ENCODE measurements around the gene ZFP28.
A peak's percentile ranks its signal among the peaks of the same experiment; 100 is the strongest.

Gene ZFP28

DNA sequence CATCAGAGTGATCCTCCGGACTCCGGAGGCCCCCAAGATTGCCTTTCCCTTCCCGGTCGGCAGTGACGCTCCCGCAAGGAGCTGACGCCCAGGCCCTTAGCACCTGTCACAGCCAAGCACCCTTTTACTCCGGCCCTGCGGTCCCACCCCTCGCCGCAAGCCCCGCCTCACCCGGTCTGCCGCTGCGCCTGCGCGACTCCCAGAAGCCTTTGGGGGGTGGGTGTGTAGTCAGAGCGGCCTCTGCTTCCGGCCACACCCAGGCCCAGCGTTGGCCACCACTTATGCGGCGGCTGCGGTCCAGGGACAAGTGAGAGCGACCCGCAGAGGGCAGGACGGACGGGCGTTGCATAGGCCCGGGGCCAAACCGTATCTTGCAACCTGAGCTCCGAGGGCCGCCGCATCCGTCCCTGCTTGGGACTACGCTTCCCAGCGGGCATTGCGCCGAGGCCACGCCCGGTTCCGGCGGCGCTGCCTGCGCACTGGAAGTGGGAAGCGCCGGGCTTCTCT lies 441 bp upstream of the ZFP28 start:
- peak; percentile 68 for DNase-seq (ENCODE audit: low read depth, low spot score)
- Histone ChIP-seq H3K27me3 (ENCODE audit: insufficient read depth, insufficient read length) (no peaks in the 10 kb centered on the region), H3K9ac (ENCODE audit: insufficient read length, low read depth) (peak overlapping the region; percentile 81), H3K36me3 (ENCODE audit: insufficient read depth, insufficient read length, low read length) (peaks cover 22% of the 10 kb centered on the region), H3K4me3 (ENCODE audit: insufficient read length, low read depth) (peak overlapping the region; percentile 67), H3K9me3 (ENCODE audit: insufficient read depth, low read length) (peaks cover 31% of the 10 kb centered on the region), H3K4me1 (ENCODE audit: insufficient read depth, insufficient read length) (no peaks in the 10 kb centered on the region)
- TF ChIP-seq SUZ12 (IDR thresholded peaks at IDR 0.05; ENCODE audit: extremely low read depth, insufficient read depth, insufficient read length) (no peak), ZNF274 (IDR thresholded peaks at IDR 0.05; ENCODE audit: low read depth, low read length) (no peak), YY1 (IDR thresholded peaks at IDR 0.05; ENCODE audit: insufficient read depth, insufficient read length) (no peak)

GRCh38 chr19:56543776-56544175 lies 5.0 kb downstream of the ZFP28 start:
- H3K36me3 ChIP-seq (ENCODE audit: insufficient read depth, insufficient read length, low read length): peaks cover 51% of the 10 kb centered on the region
- DNase-seq (ENCODE audit: low read depth, low spot score): no peak
- TF ChIP-seq SUZ12 (IDR thresholded peaks at IDR 0.05; ENCODE audit: extremely low read depth, insufficient read depth, insufficient read length): no peak
- peaks cover 21% of the 10 kb centered on the region; the same call in 1 of the 2 replicates for H3K9me3 ChIP-seq (ENCODE audit: insufficient read depth, low read length)
- H3K27me3 ChIP-seq (ENCODE audit: insufficient read depth, insufficient read length): no peaks in the 10 kb centered on the region
- H3K9ac ChIP-seq (ENCODE audit: insufficient read length, low read depth): no peak overlapping the region
- H3K4me1 ChIP-seq (ENCODE audit: insufficient read depth, insufficient read length): no peaks in the 10 kb centered on the region
- no peak overlapping the region for H3K4me3 ChIP-seq (ENCODE audit: insufficient read length, low read depth)

GRCh38 chr19:56547535-56547934 lies 8.8 kb downstream of the ZFP28 start:
- Histone ChIP-seq H3K9me3 (ENCODE audit: insufficient read depth, low read length) (peaks cover 29% of the 10 kb centered on the region), H3K9ac (ENCODE audit: insufficient read length, low read depth) (no peak overlapping the region), H3K27me3 (ENCODE audit: insufficient read depth, insufficient read length) (no peaks in the 10 kb centered on the region), H3K36me3 (ENCODE audit: insufficient read depth, insufficient read length, low read length) (peaks cover 65% of the 10 kb centered on the region), H3K4me1 (ENCODE audit: insufficient read depth, insufficient read length) (no peaks in the 10 kb centered on the region), H3K4me3 (ENCODE audit: insufficient read length, low read depth) (no peak overlapping the region)
- TF ChIP-seq YY1 (IDR thresholded peaks at IDR 0.05; ENCODE audit: insufficient read depth, insufficient read length) (no peak), ZNF274 (IDR thresholded peaks at IDR 0.05; ENCODE audit: low read depth, low read length) (no peak), SUZ12 (IDR thresholded peaks at IDR 0.05; ENCODE audit: extremely low read depth, insufficient read depth, insufficient read length) (no peak)
- DNase-seq (ENCODE audit: low read depth, low spot score): no peak

- Histone ChIP-seq H3K4me1 (ENCODE audit: insufficient read depth, insufficient read length) (no peaks in the 10 kb centered on the region), H3K9ac (ENCODE audit: insufficient read length, low read depth) (no peak overlapping the region), H3K36me3 (ENCODE audit: insufficient read depth, insufficient read length, low read length) (peaks cover 48% of the 10 kb centered on the region), H3K27me3 (ENCODE audit: insufficient read depth, insufficient read length) (no peaks in the 10 kb centered on the region), H3K4me3 (ENCODE audit: insufficient read length, low read depth) (no peak overlapping the region), H3K9me3 (ENCODE audit: insufficient read depth, low read length) (peaks cover 58% of the 10 kb centered on the region)
- no peak for DNase-seq (ENCODE audit: low read depth, low spot score)
- no peak for TF ChIP-seq YY1 (IDR thresholded peaks at IDR 0.05; ENCODE audit: insufficient read depth, insufficient read length)
- TF ChIP-seq ZNF274 (IDR thresholded peaks at IDR 0.05; ENCODE audit: low read depth, low read length): peak; percentile 68
Measured at GRCh38 chr19:56554272-56554869, 15.6 kb downstream of the ZFP28 start.

DNA sequence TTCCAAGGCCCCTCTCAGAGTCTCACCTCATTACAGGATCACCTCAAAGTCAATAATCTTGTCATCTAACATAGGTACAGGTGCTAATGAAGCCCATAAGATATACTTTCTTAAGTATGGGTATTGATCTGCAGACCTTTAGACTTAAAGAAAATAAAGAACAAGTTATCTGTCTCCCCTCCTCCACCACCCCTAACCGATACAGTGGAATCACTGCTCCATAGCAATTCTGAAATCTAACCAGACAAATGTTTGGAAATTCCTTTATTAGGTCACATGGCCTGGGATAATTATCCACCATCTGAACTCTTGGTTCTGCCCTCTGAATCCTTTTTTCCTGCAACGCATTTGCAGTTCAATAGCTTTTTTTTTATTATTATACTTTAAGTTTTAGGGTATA lies 24.0 kb downstream of the ZFP28 start:
- Histone ChIP-seq H3K9ac (ENCODE audit: insufficient read length, low read depth) (no peak overlapping the region), H3K9me3 (ENCODE audit: insufficient read depth, low read length) (peaks cover 55% of the 10 kb centered on the region), H3K4me3 (ENCODE audit: insufficient read length, low read depth) (no peak overlapping the region), H3K36me3 (ENCODE audit: insufficient read depth, insufficient read length, low read length) (no peaks in the 10 kb centered on the region), H3K27me3 (ENCODE audit: insufficient read depth, insufficient read length) (no peaks in the 10 kb centered on the region), H3K4me1 (ENCODE audit: insufficient read depth, insufficient read length) (no peaks in the 10 kb centered on the region)
- TF ChIP-seq ZNF274 (IDR thresholded peaks at IDR 0.05; ENCODE audit: low read depth, low read length) (no peak), YY1 (IDR thresholded peaks at IDR 0.05; ENCODE audit: insufficient read depth, insufficient read length) (no peak), SUZ12 (IDR thresholded peaks at IDR 0.05; ENCODE audit: extremely low read depth, insufficient read depth, insufficient read length) (no peak)
- DNase-seq (ENCODE audit: low read depth, low spot score): no peak

GRCh38 chr19:56566904-56567273 lies 28.1 kb downstream of the ZFP28 start:
- peaks cover 72% of the 10 kb centered on the region for H3K9me3 ChIP-seq (ENCODE audit: insufficient read depth, low read length)
- TF ChIP-seq SUZ12 (IDR thresholded peaks at IDR 0.05; ENCODE audit: extremely low read depth, insufficient read depth, insufficient read length) (no peak), YY1 (IDR thresholded peaks at IDR 0.05; ENCODE audit: insufficient read depth, insufficient read length) (no peak), ZNF274 (IDR thresholded peaks at IDR 0.05; ENCODE audit: low read depth, low read length) (no peak)
- no peak for DNase-seq (ENCODE audit: low read depth, low spot score)
- H3K4me1 ChIP-seq (ENCODE audit: insufficient read depth, insufficient read length): no peaks in the 10 kb centered on the region
- peak overlapping the region; percentile 89 for H3K9ac ChIP-seq (ENCODE audit: insufficient read length, low read depth)
- no peaks in the 10 kb centered on the region for H3K27me3 ChIP-seq (ENCODE audit: insufficient read depth, insufficient read length)
- H3K4me3 ChIP-seq (ENCODE audit: insufficient read length, low read depth): peak overlapping the region; percentile 89
- peaks cover 28% of the 10 kb centered on the region for H3K36me3 ChIP-seq (ENCODE audit: insufficient read depth, insufficient read length, low read length)

DNA sequence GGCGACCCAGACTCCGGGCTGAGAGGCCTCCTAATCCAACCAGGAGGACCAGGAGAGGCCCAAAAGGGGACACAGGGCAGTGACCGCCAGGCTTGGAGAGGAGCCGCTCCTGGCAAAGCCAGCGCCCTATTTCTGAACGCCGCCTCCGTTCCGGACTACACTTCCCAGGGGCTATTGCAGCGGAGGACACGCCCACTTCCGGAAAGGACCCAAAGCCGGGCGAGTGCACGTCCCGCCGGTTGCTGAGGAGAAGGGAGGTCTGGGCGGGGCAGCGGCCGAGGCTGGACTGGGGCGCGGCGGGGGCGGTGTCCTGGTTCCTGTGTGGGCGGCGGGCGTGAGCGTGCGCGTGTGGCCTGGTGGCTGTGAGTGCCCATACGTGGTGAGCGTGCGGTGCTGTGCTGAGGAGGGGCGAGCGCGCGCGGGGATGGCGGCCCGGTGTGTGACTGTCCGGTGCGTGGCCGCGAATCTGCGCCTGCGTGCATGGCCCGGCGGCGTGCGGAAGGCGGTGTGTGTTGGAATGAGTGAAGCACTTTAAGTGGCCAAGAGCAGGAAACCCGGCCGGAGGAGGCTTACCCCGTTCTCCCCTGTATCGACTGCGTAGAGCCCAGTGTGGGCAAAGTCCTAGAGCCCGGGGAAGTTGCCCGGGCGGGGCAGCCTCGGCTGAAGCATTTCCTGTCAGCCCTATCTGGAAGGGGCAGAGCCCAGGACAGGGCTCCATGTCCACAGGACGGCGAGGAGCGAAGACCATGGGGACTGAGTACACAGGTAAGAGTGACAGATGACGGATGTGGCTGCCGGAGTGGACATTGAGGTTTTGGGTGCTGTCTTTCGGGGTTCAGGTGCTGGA lies 28.7 kb downstream of the ZFP28 start, which contains the start of gene ZNF470:
Gene ZNF470 (plus strand): TSS at position 195 of the 847 bp plus-strand sequence. CDS start 2,844 bp downstream, outside the sequence.
- Histone ChIP-seq H3K36me3 (ENCODE audit: insufficient read depth, insufficient read length, low read length) (peaks cover 28% of the 10 kb centered on the region), H3K27me3 (ENCODE audit: insufficient read depth, insufficient read length) (no peaks in the 10 kb centered on the region), H3K4me1 (ENCODE audit: insufficient read depth, insufficient read length) (no peaks in the 10 kb centered on the region), H3K4me3 (ENCODE audit: insufficient read length, low read depth) (peak within 1 kb of the TSS; percentile 89), H3K9ac (ENCODE audit: insufficient read length, low read depth) (peak within 1 kb of the TSS; percentile 89), H3K9me3 (ENCODE audit: insufficient read depth, low read length) (peaks cover 72% of the 10 kb centered on the region)
- TF ChIP-seq ZNF274 (IDR thresholded peaks at IDR 0.05; ENCODE audit: low read depth, low read length) (no peak), SUZ12 (IDR thresholded peaks at IDR 0.05; ENCODE audit: extremely low read depth, insufficient read depth, insufficient read length) (no peak), YY1 (IDR thresholded peaks at IDR 0.05; ENCODE audit: insufficient read depth, insufficient read length) (no peak)
- DNase-seq (ENCODE audit: low read depth, low spot score): peak; percentile 69

Measured in NT2/D1 (cell line).